GM19468 (cell line): ENCODE data around the gene TMEM108.

Experiments
- ATAC-seq: cut with Tn5 transposase; IDR thresholded peaks from one replicate; pipeline ENCODE4 v1.9.1; 2021; ENCODE audit warnings: mild to moderate bottlenecking, moderate library complexity, moderate number of reproducible peaks; ENCODE audit not compliant: unreplicated experiment; ENCODE audit errors: extremely low read depth

TMEM108 gene

GRCh38 chr3:133268726-133269134 lies 230.5 kb downstream of the TMEM108 start:
- ATAC-seq: no peak

- ATAC-seq: no peak
Measured at GRCh38 chr3:133269393-133269792, 231.2 kb downstream of the TMEM108 start.

DNA sequence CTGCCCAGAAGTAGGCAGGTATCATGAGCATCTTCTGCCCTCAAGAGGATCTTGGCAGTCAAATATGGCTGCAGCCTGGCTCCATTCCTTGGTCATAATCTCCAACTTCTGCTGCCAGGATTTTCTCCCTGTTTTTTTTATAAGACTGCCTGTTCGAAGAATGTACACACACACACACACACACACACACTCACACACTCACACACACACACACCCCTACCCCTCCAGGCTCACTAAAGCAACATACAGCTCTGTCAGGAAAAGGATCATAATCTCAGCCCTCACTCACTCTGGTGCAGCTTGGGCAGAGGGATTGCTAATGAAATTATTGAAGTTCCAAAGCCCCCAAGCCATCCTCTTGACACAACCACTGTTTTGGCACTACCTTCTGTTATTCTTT lies 232.4 kb downstream of the TMEM108 start:
- no peak for ATAC-seq

GRCh38 chr3:133271042-133271441 lies 232.9 kb downstream of the TMEM108 start:
- ATAC-seq: no peak

GRCh38 chr3:133271539-133271938 lies 233.3 kb downstream of the TMEM108 start:
- no peak for ATAC-seq

DNA sequence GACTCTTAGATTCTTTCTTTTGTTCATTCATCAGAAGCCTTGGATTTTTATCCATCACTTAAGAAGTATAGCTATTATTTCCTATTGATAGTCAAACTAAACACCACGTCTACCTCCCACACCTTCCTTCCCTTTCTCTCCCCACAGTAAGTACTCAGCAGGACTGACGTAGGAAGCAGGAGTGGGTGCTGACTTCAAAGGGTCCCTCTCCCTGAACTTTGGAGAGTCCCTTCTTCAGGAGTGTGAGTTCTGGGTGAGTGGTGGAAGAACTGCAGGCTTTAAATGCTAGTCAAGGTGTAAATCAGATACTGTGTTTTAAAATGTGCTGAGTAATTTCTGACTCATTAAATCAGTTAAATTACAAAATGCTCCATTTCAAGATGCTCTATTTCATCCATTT lies 235.2 kb downstream of the TMEM108 start:
- ATAC-seq: no peak

GRCh38 chr3:133274477-133274876 lies 236.3 kb downstream of the TMEM108 start:
- no peak for ATAC-seq

DNA sequence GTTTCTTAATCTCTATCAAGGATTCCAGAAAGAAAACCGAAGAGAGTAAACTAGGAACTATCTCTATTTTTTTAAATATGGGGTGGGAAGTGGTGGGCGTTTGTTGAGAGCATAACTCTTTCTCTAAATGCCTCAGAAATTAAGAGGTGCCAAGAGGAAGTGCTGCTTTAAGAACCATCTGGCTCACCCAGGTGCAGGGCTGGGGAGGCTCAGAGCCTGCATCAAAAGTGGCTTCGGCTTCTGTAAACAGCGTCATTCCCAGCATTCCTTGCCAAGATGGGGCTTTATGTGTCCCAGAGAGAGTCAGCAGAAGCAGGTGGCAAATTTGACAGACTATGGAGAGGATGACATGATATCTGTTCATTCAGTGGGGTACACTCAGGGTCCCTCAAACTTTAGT lies 238.4 kb downstream of the TMEM108 start:
- ATAC-seq: no peak

DNA sequence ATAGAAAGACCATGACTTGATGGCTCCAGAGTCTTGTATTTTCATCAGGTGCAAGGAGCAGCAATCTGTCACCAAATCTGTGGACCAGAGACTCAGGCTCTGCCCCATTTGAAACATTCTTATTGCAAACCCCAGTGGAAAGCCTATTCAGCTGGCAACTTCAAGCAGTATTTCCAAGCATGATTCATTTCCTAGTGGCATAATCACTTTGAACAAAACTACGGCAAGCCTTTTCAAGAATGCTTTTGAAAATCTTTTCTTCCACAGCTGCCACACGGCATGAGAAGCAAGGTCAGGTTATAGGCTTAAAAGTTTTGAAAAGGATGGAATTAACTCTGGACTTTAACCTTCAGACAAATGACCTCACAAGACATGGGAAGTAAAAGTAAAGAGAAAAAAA lies 239.6 kb downstream of the TMEM108 start:
- no peak for ATAC-seq

- ATAC-seq: no peak
Measured at GRCh38 chr3:133278260-133279043, 240.3 kb downstream of the TMEM108 start.

DNA sequence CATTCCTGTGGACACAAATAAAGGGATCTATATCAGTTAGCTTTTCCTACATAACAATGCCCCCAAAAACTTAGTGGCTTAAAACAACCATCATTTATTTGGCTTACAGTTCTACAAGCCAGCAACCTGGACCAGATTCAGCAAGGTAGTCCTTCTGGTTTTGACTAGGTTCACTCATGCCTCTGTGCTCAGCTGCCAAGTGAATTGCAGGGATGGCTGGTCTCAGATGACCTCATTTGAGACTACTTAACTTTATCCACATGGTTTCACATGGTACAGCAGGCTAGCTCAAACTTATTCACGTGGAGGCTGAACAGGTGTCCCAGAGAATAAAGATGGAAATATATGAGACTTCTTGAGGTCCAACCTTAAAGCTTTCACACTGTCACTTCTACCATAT lies 242.4 kb downstream of the TMEM108 start:
- ATAC-seq: no peak

DNA sequence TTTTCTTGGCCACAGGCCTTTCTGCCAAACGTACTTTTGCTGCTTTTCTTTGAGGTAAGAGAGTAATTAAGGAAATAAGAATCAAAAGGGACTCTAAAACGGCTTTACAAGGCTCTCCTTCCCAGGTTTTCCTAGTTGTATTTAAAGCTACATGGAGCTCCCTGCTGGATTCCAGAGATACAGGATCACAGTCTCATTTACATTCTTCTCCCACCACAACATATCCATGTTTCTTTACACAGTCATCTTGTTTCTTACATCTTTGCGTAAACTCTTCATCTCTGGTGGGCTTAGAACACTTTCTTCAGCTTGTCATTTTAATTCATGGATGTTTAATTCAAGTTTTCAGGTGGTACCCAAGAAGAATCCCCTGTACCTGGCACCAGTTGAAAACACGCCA lies 244.0 kb downstream of the TMEM108 start:
- no peak for ATAC-seq

- ATAC-seq: no peak
Measured at GRCh38 chr3:133283958-133284807, 246.0 kb downstream of the TMEM108 start.

DNA sequence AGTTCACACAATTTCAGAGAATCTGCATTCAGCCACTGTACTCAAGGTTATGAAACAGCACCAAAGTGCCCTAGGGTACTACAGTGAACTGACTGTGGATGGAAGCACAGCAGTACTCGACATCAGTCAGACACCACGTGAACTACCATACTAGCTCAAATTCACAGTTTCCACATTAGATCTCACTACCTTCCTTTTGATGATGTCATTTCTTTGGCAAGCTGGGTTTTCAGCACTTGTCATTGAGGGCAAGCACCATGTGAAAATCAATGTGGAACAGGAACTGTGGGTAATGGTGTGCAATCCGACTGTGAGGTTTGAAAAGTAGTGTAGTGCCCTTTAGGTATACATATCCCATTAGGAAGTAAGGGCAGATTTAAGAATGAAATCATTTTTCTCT lies 251.1 kb downstream of the TMEM108 start:
- no peak for ATAC-seq

DNA sequence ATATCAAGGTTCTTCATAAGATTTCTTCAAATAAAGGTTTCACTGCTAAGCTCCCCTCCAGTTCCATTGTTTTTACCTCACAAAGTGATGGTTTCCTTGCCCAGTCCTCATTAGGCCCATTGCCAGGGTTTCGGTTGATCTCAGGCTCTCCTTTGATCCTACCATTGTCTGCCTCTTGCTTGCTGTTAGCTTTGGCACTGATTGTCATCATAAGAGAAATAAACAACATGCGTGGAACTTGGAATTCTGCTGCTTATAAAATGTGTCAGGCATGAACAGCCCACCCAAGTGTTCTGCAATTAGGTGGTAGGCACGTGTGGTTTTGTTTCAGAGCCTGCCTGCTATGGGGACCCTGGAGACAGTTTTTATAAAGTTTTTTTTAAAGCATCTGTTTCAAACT lies 254.1 kb downstream of the TMEM108 start:
- no peak for ATAC-seq

DNA sequence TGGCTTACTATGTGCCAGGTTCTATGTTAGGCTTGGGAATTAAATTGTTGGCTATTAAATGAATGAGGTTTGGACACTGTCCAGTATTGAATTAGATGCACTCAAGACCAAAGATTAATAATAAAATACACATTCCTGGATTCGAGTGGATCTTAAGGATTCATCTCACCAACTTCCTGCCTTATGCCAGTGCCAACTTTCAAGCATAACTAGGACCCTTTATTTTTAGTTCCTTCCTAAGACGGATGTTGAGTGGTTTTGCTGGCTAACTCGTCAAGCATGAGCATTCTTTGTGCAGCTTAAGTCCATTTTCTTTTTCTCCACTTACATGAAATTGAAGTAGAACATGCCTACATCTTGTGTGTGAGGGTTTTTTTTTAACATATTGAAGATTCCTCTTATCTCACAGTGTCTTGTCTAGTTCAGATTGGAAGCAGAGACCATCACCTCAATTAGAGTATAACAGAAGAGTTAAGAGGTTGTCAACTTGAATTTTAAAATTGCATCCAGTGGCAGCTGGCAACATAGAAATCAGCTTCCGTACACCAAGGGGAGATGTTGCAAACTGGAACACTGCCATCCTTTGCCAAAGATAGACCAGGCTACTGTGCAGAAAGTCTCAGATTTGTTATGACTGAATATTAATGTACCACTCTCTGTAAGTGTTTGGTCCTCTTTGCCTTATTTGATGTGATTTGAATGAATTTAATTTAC lies 255.4 kb downstream of the TMEM108 start:
- no peak for ATAC-seq

DNA sequence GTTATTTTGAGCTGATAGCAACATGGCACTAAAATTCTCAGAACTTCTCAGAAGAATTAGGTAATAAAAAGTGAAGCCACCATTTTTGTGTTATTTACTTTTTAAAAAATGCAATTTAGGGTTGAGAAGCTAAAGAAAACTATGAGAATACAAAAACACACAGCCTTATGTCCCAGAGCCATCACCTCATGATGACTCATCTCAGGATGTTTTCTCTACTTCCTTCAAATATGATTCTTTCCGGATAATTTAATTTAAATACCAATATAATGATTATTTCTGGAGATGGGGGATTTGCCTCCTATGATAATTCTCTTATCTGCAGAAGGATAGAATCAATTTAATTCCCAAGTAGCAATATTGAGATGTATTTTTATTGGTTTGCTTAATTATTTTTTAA lies 256.1 kb downstream of the TMEM108 start:
- ATAC-seq: no peak

DNA sequence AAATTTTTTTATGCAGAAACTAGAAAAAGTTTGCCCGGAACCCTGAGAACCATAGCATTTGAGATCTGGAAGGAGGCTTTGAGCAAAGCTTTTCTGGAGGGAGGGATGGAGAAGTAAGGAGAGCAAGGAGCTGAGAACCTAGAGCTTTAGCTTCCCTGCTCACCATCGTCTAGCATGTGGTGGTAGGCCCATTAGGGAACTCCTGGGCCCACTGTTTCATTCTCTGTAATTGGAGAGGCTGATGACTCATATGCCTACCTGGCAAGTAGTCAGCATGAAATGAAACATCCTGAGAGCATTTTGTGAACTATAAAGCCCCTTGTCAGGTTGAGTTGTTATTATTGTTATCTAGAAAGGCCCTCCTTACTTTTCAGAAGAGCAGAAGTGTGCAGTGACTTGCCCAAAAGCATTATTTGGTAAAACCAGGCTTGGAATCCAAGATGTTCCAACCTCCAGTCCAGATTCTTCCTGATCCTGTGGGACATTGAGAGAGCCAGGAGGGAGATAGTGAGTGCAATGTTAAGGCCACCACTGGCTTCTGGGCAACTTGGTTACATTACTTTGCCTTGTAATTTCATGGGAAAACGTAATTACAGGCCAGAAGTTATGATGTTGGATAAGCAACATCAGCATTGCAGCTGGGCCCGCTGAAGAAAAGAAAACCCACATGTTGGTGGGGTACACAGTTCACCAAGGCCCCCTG lies 257.2 kb downstream of the TMEM108 start:
- ATAC-seq: no peak

- no peak for ATAC-seq
Measured at GRCh38 chr3:133295944-133296917, 258.0 kb downstream of the TMEM108 start.
